Transverse colon (tissue), 4 donors: Measurements from ENCODE around the gene KCP.

Source experiments
- CTCF ChIP-seq, 5 experiments: fragments of 200-600 bp in 3 of 5; fragments of 450-650 bp in 2 of 5; sonication (generic) in 3 of 5; IDR thresholded peaks; 1 replicate in 2 of 5; 2 replicates in 3 of 5; pipeline ENCODE4 v1.5.1; 2016 to 2017; ENCODE audit warnings: antibody characterized with exemption in 5 of 5, inconsistent platforms in 3 of 5, mild to moderate bottlenecking in 2 of 5, moderate library complexity in 1 of 5
- EP300 ChIP-seq: sonication (generic); formaldehyde crosslinking; IDR thresholded peaks from one replicate; pipeline ENCODE4 v1.6.1; 2017; ENCODE audit warnings: antibody characterized with exemption, low read depth
- POLR2A ChIP-seq: fragments of 450-650 bp; IDR thresholded peaks from one replicate; pipeline ENCODE4 v1.6.1; 2016; ENCODE audit warnings: antibody characterized with exemption, mild to moderate bottlenecking, moderate library complexity
- POLR2AphosphoS5 ChIP-seq, 3 donors: sonication (generic); formaldehyde crosslinking; IDR thresholded peaks; one replicate each; pipeline ENCODE4 v1.6.1; 2016; ENCODE audit warnings: antibody characterized with exemption in 3 of 3

- TF ChIP-seq CTCF (IDR thresholded peaks at IDR 0.05) (no peak), POLR2A (no peak), POLR2AphosphoS5 (IDR thresholded peaks at IDR 0.05) (no peak), EP300 (no peak)
Observed at GRCh38 chr7:128872394-128872824, 38.1 kb downstream of the KCP start.
